ENCODE measurements around the gene HACD3. TPM values are rescaled to one million over a fixed set of nuclear protein-coding genes. Genes with fewer than 3 reads are reported as not detected.
A peak's percentile ranks its signal among the peaks of the same experiment; 100 is the strongest.

The HACD3 gene
- total and polyA plus RNA-seq, 2 of the 13 experiments (the other 11 are each of a cell fraction or from before 2014, with no cell fraction given) = 73.6 to 161 TPM

DNA sequence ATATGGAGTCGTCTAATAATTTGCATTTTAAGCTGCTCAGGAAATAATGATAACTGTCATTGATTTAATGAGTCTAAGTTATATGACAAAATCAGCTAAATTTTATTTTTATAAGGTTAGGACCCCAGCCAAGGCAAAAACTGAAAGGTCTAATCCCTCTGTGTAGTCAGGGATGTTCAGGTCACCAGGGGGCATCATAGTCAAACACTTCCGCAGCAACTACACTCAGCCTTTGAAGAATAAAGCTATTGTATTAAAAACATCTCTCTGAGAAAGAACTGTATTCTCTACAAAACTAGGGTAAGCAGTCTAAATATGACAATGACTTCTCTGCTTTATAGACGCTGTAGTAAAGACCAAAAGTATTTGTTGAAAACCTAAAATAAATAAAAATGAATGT, 65.7 kb downstream of the HACD3 start:
- CTCF ChIA-PET (ENCODE audit: low intra/inter-chr PET ratio, low total read pairs) = interaction anchor here (1.1 to 1.3 kb wide), 2 partner anchors 194 to 690 kb away, joined by 3 read pairs; no protein-coding TSS in a partner anchor
- TF ChIP-seq RXRB (CRISPR knock-in tag; IDR thresholded peaks at IDR 0.05; ENCODE audit: borderline replicate concordance) (no peak), ZNF546 (CRISPR knock-in tag; conservative IDR thresholded peaks at IDR 0.05) (no peak), KLF16 (CRISPR knock-in tag; IDR thresholded peaks at IDR 0.05) (no peak), ETV5 (CRISPR knock-in tag; IDR thresholded peaks at IDR 0.05; ENCODE audit: borderline replicate concordance) (peak; percentile 27; the same call in 1 of the 2 replicates), FOXA1 (IDR thresholded peaks at IDR 0.05) (no peak), FOXA1 (CRISPR knock-in tag; IDR thresholded peaks at IDR 0.05) (no peak), SOX5 (CRISPR knock-in tag; IDR thresholded peaks at IDR 0.05; ENCODE audit: borderline replicate concordance) (peak; percentile 74; the same call in 1 of the 2 replicates), ZNF263 (CRISPR knock-in tag; IDR thresholded peaks at IDR 0.05) (no peak), KDM5A (IDR thresholded peaks at IDR 0.05; ENCODE audit: borderline replicate concordance, low read length) (peak; percentile 20; the same call in 1 of the 2 replicates), GATAD2A (CRISPR knock-in tag; IDR thresholded peaks at IDR 0.05) (0 out of 2 replicates have a peak, but pooled peaks have one; percentile 40), HMG20A (CRISPR knock-in tag; IDR thresholded peaks at IDR 0.05; ENCODE audit: borderline replicate concordance) (0 out of 2 replicates have a peak, but pooled peaks have one; percentile 17), ZNF235 (CRISPR knock-in tag; IDR thresholded peaks at IDR 0.05; ENCODE audit: borderline replicate concordance) (no peak), RAD21 (CRISPR knock-in tag; IDR thresholded peaks at IDR 0.05) (peak; percentile 12; the same call in 1 of the 2 replicates)
- TF ChIP-seq, protein P1, sequence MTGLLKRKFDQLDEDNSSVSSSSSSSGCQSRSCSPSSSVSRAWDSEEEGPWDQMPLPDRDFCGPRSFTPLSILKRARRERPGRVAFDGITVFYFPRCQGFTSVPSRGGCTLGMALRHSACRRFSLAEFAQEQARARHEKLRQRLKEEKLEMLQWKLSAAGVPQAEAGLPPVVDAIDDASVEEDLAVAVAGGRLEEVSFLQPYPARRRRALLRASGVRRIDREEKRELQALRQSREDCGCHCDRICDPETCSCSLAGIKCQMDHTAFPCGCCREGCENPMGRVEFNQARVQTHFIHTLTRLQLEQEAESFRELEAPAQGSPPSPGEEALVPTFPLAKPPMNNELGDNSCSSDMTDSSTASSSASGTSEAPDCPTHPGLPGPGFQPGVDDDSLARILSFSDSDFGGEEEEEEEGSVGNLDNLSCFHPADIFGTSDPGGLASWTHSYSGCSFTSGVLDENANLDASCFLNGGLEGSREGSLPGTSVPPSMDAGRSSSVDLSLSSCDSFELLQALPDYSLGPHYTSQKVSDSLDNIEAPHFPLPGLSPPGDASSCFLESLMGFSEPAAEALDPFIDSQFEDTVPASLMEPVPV (CRISPR knock-in tag; IDR thresholded peaks at IDR 0.05) = no peak
- TF ChIP-seq, protein P2, sequence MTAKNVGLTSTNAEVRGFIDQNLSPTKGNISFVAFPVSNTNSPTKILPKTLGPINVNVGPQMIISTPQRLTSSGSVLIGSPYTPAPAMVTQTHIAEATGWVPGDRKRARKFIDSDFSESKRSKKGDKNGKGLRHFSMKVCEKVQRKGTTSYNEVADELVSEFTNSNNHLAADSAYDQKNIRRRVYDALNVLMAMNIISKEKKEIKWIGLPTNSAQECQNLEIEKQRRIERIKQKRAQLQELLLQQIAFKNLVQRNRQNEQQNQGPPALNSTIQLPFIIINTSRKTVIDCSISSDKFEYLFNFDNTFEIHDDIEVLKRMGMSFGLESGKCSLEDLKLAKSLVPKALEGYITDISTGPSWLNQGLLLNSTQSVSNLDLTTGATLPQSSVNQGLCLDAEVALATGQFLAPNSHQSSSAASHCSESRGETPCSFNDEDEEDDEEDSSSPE (CRISPR knock-in tag; IDR thresholded peaks at IDR 0.05) = no peak
- TF ChIP-seq, protein P3, sequence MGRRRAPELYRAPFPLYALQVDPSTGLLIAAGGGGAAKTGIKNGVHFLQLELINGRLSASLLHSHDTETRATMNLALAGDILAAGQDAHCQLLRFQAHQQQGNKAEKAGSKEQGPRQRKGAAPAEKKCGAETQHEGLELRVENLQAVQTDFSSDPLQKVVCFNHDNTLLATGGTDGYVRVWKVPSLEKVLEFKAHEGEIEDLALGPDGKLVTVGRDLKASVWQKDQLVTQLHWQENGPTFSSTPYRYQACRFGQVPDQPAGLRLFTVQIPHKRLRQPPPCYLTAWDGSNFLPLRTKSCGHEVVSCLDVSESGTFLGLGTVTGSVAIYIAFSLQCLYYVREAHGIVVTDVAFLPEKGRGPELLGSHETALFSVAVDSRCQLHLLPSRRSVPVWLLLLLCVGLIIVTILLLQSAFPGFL (CRISPR knock-in tag; IDR thresholded peaks at IDR 0.05) = no peak
- TF ChIP-seq, protein P4, sequence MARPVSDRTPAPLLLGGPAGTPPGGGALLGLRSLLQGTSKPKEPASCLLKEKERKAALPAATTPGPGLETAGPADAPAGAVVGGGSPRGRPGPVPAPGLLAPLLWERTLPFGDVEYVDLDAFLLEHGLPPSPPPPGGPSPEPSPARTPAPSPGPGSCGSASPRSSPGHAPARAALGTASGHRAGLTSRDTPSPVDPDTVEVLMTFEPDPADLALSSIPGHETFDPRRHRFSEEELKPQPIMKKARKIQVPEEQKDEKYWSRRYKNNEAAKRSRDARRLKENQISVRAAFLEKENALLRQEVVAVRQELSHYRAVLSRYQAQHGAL (CRISPR knock-in tag; IDR thresholded peaks at IDR 0.05; ENCODE audit: not compliant biosample characterization) = no peak
- TF ChIP-seq, protein P5, sequence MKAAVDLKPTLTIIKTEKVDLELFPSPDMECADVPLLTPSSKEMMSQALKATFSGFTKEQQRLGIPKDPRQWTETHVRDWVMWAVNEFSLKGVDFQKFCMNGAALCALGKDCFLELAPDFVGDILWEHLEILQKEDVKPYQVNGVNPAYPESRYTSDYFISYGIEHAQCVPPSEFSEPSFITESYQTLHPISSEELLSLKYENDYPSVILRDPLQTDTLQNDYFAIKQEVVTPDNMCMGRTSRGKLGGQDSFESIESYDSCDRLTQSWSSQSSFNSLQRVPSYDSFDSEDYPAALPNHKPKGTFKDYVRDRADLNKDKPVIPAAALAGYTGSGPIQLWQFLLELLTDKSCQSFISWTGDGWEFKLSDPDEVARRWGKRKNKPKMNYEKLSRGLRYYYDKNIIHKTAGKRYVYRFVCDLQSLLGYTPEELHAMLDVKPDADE (CRISPR knock-in tag; IDR thresholded peaks at IDR 0.05) = no peak

More for the DNA sequence above, 65.7 kb downstream of the HACD3 start:
- Histone ChIP-seq H3K4me2 (ENCODE audit: low read depth, low read length) (no peak overlapping the region), H4K20me1 (ENCODE audit: insufficient read depth, low read length) (no peaks in the 10 kb centered on the region), H3K4me3 (replicated peaks in 1 of 3; ENCODE audit: insufficient read depth in 1 of 3, low read depth in 2 of 3, low read length in 3 of 3) (no peak overlapping the region), H3K79me2 (ENCODE audit: insufficient read depth, low read length) (no peaks in the 10 kb centered on the region), H3K9me3 (ENCODE audit: low read length) (no peaks in the 10 kb centered on the region), H3K9ac (ENCODE audit: insufficient read depth, low read depth, low read length) (no peak overlapping the region), H2AFZ (ENCODE audit: low read length) (no peak overlapping the region), H3K4me1 (ENCODE audit: insufficient read depth, low read length) (peaks cover 7% of the 10 kb centered on the region), H3K27ac (ENCODE audit: extremely low read length, insufficient read depth, low read length) (no peak overlapping the region), H3K36me3 (replicated peaks in 1 of 2; ENCODE audit: control insufficient read depth in 1 of 2, insufficient read depth in 2 of 2, low read length in 2 of 2) (peaks cover 27 to 79% of the 10 kb centered on the region in 2 experiments), H3K27me3 (ENCODE audit: control insufficient read depth in 1 of 2, insufficient read depth in 2 of 2, low read length in 2 of 2) (no peaks in the 10 kb centered on the region)
- WGBS (ENCODE audit: low lambda C conversion rate) = 16% methylated on average over 3 of the region's 3 CpGs
- intact Hi-C loops (cut with micrococcal nuclease; ENCODE audit: unreplicated experiment) (no loop called here), in situ Hi-C loops (cut with HindIII; ENCODE audit: extremely low pct_ligation_motif_present, low pct_unique_long_range_greater_than_20kb) (no loop called here)
- peak; percentile 67 for DNase-seq (ENCODE audit: low spot score)
- peak; percentile 74 for FAIRE-seq
- no TSS peak for BruUV-seq (replicated peaks)
- peak; percentile 83 for ATAC-seq
- POLR2A ChIA-PET = interaction anchor here (1.0 to 1.9 kb wide), 5 partner anchors 14 to 275 kb away, joined by 4 to 16 read pairs (median 4); partner anchors contain the start of genes INTS14 and RAB11A

All from HepG2 (cell line).